Ecto neural progenitor cell (in vitro differentiated cells): ENCODE measurements around the gene DERL2.
"Not testable (repeated sequence)": the region's sequence is repeated elsewhere in the genome, so short reads cannot be mapped to it uniquely, and the experiment has no call there.

Source experiments
- DNase-seq: peaks from one replicate; pipeline ENCODE4 v3.0.0-alpha.2; 2018; ENCODE audit warnings: low spot score

The DERL2 gene

DNA sequence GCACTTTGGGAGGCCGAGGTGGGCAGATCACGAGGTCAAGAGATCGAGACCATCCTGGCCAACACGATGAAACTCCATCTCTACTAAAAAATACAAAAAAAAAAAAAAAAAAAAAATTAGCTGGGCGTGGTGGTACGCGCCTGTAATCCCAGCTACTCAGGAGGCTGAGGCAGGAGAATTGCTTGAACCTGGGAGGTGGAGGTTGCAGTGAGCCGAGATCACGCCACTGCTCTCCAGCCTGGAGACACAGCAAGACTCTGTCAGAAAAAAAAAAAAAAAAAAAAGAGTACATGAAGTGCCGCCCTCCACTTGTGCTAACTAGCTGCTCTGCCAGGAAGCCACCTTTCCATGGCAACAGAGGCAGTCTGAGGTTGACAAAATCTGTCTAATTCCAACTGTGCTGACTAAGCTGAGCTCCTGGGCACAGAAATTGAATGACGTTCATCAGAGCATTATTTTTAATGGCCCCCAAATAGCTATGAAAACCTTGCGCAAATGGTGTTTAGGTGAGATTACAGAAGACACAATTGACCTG is 50.1 kb downstream of the DERL2 start:
- not testable (repeated sequence) for DNase-seq

DNA sequence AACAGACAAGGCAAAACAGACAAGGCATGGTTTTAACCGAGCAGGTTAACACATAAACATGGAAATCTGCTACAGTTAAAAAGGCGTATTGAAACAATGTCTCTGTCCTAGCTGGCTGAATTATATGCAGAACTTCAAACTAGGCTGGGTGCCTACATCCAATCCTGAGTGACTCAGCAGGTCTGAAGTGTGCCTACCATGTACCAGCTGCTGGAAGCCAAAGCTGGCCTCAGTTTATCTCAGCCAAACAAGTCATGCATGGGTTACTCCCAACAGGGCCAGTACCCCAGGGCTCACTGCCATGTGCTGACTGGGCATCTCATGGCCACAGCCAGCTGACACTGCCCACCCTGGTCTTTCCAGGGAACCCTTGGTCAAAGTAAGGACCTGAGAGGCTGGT is 51.0 kb downstream of the DERL2 start:
- DNase-seq: no peak

DNA sequence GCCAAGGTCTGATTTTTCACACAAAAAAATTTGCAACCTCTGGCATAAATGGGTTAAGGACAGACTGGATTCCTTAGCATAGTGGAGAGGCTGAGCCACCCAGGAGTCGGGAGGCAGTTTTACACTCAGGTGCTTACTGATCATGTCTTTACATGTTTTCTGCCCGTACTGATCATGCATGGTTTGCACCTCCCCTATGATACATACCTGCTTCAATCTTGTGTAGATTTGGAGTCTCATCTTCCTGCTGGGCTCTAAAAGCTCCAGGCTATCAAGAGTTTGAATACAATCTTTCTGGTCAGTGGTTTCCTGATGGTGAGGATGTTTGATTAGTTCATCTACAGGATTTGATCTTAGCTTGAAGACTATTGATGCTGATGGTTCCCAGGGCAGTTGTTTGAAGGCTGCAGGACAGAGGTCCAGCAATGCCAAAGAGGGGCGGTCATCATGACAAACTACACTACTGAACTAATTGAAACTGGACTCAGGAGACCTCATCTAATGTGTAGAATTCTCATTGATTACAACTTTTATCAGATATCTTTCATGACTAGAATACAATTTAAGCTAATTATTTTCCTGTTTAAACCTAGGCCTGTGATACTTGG is 53.9 kb downstream of the DERL2 start:
- no peak for DNase-seq

DNA sequence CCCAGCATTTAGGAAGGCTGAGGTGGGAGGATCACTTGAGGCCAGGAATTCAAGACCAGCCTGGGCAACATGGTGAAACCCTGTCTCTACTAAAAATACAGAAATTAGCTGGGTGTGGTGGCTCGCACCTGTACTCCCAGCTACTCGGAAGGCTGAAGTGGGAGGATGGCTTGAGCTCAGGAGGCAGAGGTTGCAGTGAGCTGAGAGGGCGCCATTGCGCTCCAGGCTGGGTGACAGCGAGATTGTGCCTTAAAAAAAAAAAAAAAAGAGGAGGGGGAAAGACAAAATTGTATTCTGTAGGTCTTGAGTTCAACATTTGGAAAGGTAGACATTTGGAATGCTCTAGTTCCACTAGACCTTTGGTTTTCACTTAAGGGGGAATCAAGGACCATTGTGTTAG is 54.7 kb downstream of the DERL2 start:
- not testable (repeated sequence) for DNase-seq

- no peak for DNase-seq
These were observed 55.5 kb downstream of the DERL2 start for GRCh38 chr17:5430413-5430999.

- DNase-seq: no peak
These were observed 56.6 kb downstream of the DERL2 start for GRCh38 chr17:5429191-5429887.

- no peak for DNase-seq
These were observed 60.2 kb downstream of the DERL2 start for GRCh38 chr17:5425826-5426225.

DNA sequence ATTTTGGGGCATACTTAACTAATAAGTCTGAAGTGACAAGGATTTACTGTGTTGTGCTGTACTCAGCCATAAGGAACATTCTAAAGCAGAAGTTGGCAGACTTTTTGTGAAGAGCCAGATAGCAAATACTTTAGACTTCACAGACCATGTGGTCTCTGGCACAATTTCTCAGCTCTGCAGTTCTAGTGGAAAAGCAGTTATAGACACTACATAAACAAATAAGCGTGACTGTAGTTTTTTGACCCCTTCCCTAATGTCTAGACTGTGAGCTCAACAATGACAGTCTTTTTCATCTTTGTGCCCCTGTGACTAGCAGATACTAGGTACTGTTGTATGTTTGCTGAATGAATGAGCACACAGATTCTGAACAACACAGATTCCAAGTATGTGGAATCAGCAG is 61.1 kb downstream of the DERL2 start:
- DNase-seq: no peak

DNA sequence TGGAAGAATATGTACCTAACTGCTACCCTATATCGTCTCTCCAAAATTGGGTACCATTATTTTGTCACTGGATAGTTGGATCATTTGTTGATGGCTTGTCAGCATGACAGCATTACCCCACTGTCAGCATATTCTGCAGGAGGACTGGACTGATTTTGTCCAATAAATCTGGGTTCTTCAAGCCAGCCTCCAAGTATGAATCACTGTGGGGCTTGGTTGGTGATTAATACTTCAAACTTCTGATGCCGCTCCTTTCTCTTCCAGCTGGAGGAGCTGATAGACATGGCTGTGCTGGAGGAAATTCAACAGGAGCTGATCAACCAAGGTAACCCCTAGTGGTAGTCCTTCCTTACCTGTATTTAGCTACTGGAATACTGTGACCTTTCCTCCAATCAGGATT is 63.5 kb downstream of the DERL2 start:
- DNase-seq: no peak
